H1 (cell line): ENCODE results near the gene SNX30. TPM values are rescaled to one million over a fixed set of nuclear protein-coding genes. Genes with fewer than 3 reads are reported as not detected.

ENCODE experiments used
- BACH1 ChIP-seq: IDR thresholded peaks from 2 replicates; pipeline ENCODE4 v1.6.1; 2012; ENCODE audit warnings: low read length, improper control_type of control experiment
- CHD7 ChIP-seq: fragments of 300-600 bp; sonication (generic); IDR thresholded peaks from 2 replicates; pipeline ENCODE4 v1.7.1; 2012; ENCODE audit warnings: low read length, moderate library complexity, mild to moderate bottlenecking, inconsistent platforms; ENCODE audit not compliant: insufficient replicate concordance
- JUN ChIP-seq: IDR thresholded peaks from 2 replicates; pipeline ENCODE4 v1.6.1; 2011; ENCODE audit warnings: low read depth, mild to moderate bottlenecking, improper control_type of control experiment, low read length
- POU5F1 ChIP-seq: IDR thresholded peaks from 2 replicates; pipeline ENCODE4 v1.6.1; 2011; ENCODE audit warnings: low read depth, mild to moderate bottlenecking, low read length, moderate library complexity
- RNF2 ChIP-seq: fragments of 200-900, 300-1000 bp; sonication (generic); IDR thresholded peaks from 2 replicates; pipeline ENCODE4 v1.7.1; 2016; ENCODE audit warnings: borderline replicate concordance, low read depth, mild to moderate bottlenecking, antibody characterized with exemption, low read length; ENCODE audit not compliant: poor library complexity, severe bottlenecking; ENCODE audit errors: missing control alignments
- SIN3A ChIP-seq, 2 experiments: IDR thresholded peaks in 1 of 2; conservative IDR thresholded peaks in 1 of 2; 2 replicates each; pipeline ENCODE4 v1.6.1; 2011 to 2012; ENCODE audit warnings: low read length in 2 of 2, improper control_type of control experiment in 1 of 2, low read depth in 1 of 2, mild to moderate bottlenecking in 1 of 2
- SIX5 ChIP-seq: IDR thresholded peaks from 2 replicates; pipeline ENCODE4 v1.6.1; 2011; ENCODE audit warnings: mild to moderate bottlenecking, low read depth, low read length
- polyA plus RNA-seq, 7 experiments: library from polyadenylated mRNA; depleted of rRNA in 3 of 7; stranded (reverse) in 5 of 7; unstranded in 2 of 7; fragments of >200 nt in 5 of 7; fragments of 200-250 nt in 2 of 7; gene quantifications; 1 replicate in 5 of 7; 2 replicates in 1 of 7; 4 replicates in 1 of 7; pipeline versions ENCODE4 v1.2.1 to v1.2.3, GENCODE V29; 2011 to 2013; ENCODE audit warnings: missing spikeins in 2 of 7, mixed read lengths in 2 of 7
- total RNA-seq: library from RNA; stranded (reverse); fragmentation: NEBNext Ultra II Directional; extraction: Animal tissue kit (Norgen Biotek cat#: 25700); gene quantifications from 2 replicates; pipeline ENCODE4 v1.2.1, GENCODE V29; 2021
- TF ChIP-seq, protein P1 (sequence below): IDR thresholded peaks from 2 replicates; pipeline ENCODE4 v1.6.1; 2012; ENCODE audit warnings: low read length, inconsistent platforms

Gene SNX30
- total and polyA plus RNA-seq, 2 of the 8 experiments (the other 6 are each of a cell fraction or from before 2014, with no cell fraction given) = 4.0 to 12.2 TPM

DNA sequence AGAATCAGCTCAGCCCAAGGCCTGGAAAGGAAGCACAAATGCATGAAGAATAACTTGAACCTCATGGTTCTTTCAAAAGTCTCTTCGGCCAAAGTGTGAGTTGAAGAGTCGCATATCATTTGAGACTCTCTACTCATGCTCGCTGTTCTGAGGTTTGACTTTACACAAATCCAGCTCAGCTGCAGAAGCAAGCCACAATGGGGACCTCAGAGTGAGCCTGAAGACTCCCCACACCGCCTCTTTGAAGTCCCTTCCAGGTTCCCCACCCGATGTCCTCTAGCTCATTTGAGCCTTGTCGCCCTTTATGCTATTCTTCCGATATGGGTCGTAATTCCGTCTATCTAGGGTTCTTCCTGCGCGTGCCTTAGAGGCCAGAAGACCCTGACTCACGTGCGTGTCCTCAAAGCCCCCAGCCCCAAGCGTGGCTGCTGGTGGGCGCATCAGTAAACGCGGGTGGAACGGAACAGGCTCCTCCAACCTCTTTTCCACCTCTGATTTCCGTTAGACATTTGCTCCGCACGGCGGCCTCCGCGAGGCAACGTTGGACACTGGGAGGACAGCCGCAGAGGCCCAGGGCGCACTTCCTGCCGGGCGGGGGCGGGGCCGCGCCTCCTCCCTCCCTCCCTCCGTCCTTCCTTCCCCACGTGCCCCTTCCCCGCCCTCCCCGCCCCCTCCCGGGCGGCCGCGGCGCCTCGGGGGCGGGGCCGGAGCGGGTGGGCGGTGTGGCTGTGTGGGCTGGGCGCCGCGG, at the start of gene SNX30 (continued):
- TF ChIP-seq CHD7 = no peak
- no peak for TF ChIP-seq JUN
- TF ChIP-seq BACH1 = no peak
- no peak for TF ChIP-seq SIX5
- TF ChIP-seq RNF2 = no peak
- TF ChIP-seq SIN3A (conservative IDR thresholded peaks at IDR 0.05 in 1 of 2, IDR thresholded peaks at IDR 0.05 in 1 of 2; ENCODE audit: low read depth in 1 of 2, low read length in 2 of 2) = no peak
- TF ChIP-seq, protein P1, sequence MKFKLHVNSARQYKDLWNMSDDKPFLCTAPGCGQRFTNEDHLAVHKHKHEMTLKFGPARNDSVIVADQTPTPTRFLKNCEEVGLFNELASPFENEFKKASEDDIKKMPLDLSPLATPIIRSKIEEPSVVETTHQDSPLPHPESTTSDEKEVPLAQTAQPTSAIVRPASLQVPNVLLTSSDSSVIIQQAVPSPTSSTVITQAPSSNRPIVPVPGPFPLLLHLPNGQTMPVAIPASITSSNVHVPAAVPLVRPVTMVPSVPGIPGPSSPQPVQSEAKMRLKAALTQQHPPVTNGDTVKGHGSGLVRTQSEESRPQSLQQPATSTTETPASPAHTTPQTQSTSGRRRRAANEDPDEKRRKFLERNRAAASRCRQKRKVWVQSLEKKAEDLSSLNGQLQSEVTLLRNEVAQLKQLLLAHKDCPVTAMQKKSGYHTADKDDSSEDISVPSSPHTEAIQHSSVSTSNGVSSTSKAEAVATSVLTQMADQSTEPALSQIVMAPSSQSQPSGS = no peak
- TF ChIP-seq POU5F1 = no peak
